ENCODE results near the gene CFAP69.
"Not testable (repeated sequence)": the region's sequence is repeated elsewhere in the genome, so short reads cannot be mapped to it uniquely, and the experiment has no call there.

The CFAP69 gene

DNA sequence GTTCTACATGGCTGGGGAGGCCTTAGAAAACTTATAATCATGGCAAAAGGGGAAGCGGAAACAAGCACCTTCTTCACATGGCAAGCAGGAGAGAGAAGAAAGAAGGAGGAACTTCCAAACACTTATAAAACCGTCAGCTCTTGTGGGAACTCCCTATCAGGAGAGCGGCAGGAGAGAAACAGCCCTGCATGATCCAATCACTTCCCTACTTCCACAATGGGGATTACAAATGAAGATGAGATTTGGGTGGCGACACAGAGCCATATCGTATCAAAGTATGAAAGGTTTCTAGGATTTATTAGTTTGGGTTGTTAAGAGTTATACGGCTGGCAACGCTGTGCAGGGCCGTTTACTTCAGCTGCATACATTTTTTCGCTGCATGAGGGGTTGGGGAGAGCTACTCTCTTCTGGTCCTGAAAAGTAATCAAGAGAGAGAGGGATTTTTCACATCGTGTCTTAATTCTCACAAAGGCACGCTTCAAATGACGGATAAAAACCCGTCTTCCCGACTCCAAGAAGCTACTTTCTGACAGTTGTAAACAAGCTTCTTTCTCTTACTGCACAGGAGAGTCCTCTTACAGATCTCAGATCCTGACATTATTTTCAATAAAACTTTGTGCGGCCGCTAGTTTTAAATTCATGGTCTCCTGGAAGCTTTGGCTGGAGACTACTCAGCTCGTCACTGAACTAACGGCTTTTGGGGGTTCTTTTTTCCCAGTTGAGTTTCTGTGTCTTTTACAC, 100.8 kb downstream of the CFAP69 start:
- TF ChIP-seq, protein P1, sequence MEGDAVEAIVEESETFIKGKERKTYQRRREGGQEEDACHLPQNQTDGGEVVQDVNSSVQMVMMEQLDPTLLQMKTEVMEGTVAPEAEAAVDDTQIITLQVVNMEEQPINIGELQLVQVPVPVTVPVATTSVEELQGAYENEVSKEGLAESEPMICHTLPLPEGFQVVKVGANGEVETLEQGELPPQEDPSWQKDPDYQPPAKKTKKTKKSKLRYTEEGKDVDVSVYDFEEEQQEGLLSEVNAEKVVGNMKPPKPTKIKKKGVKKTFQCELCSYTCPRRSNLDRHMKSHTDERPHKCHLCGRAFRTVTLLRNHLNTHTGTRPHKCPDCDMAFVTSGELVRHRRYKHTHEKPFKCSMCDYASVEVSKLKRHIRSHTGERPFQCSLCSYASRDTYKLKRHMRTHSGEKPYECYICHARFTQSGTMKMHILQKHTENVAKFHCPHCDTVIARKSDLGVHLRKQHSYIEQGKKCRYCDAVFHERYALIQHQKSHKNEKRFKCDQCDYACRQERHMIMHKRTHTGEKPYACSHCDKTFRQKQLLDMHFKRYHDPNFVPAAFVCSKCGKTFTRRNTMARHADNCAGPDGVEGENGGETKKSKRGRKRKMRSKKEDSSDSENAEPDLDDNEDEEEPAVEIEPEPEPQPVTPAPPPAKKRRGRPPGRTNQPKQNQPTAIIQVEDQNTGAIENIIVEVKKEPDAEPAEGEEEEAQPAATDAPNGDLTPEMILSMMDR (IDR thresholded peaks at IDR 0.05; ENCODE audit: low read depth, low read length, missing control alignments), result no peak
- DNase-seq (ENCODE audit: low read depth), result peak; percentile 5
- peak overlapping the region; percentile 87 for H3K4me3 ChIP-seq (ENCODE audit: low read depth, low read length)
- in situ Hi-C loops (cut with HindIII; ENCODE audit: low sequenced_read_pairs), result loop anchor here (5.0 kb wide), 1 partner anchor 37 kb away; no protein-coding TSS in a partner anchor

DNA sequence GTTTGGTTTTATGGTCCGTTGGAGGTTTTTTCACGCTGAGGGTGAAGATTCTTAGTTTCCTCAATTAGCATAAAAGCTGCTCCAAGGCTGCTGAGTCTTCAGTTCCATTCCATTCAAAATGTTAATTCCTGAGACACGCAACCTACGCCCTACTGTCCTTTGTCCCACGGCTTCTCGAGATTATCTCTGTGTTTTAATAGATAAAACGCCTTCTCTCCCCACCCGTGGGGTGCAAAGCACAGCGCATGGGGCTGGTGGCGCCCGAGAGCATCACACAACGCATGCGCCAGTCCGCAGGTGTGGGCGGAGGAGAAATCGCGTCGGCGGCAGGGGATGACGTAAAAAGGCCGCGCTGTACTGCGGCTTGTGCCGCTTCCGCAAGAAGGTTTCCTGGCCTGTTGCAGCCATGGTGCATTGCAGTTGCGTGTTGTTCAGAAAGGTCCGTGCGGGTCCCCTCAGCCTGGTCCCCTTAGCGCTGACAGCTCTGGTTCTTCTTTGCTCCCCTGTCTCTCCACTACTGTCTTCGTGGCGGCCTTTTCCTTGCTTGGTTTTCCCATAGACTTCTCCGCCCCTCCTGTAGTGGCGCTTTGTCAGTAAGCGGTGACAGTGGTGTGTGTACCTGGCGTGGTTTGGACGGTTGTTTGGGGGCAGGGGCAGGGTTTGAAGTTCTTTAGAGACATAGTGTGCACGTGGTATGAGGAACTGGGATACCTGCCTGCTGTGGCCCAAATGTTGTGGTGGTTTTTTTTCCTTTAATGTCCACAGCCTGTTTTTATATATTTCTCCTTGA, 101.6 kb downstream of the CFAP69 start, which contains the start of gene GTPBP10:
Gene GTPBP10, plus strand, starts transcription at position 381 of the 790 bp plus-strand sequence. Its CDS starts 26 bp downstream, at position 407.
- DNase-seq (ENCODE audit: low read depth), result peak; percentile 89
- TF ChIP-seq, protein P1 (IDR thresholded peaks at IDR 0.05; ENCODE audit: low read depth, low read length, missing control alignments), result peak; percentile 85
- H3K4me3 ChIP-seq (ENCODE audit: low read depth, low read length), result peak within 1 kb of the TSS; percentile 87
- in situ Hi-C loops (cut with HindIII; ENCODE audit: low sequenced_read_pairs), result loop anchor here (5.0 kb wide), 1 partner anchor 36 kb away; no protein-coding TSS in a partner anchor

DNA sequence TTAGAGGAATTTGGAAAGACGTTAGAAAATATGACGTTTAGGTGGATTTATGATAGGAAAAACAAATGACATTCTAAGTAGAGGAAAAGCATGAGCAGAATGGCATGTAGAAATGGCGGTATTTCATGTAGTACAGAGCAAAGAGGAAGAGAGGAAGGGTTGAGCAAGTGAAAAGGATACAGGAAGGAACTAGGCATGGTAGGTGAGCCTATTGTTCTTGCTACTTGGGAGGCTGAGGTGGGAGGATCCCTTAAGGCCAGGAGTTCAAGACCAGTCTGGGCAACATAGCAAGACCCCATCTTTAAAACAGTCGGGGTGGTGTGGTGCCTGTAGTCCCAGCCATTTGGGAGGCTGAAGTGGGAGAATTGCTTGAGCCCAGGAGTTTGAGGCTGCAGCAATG, 102.8 kb downstream of the CFAP69 start:
- no peak overlapping the region for H3K4me3 ChIP-seq (ENCODE audit: low read depth, low read length)
- TF ChIP-seq, protein P1 (IDR thresholded peaks at IDR 0.05; ENCODE audit: low read depth, low read length, missing control alignments), result no peak
- in situ Hi-C loops (cut with HindIII; ENCODE audit: low sequenced_read_pairs), result loop anchor here (5.0 kb wide), 1 partner anchor 35 kb away; no protein-coding TSS in a partner anchor
- DNase-seq (ENCODE audit: low read depth), result no peak

DNA sequence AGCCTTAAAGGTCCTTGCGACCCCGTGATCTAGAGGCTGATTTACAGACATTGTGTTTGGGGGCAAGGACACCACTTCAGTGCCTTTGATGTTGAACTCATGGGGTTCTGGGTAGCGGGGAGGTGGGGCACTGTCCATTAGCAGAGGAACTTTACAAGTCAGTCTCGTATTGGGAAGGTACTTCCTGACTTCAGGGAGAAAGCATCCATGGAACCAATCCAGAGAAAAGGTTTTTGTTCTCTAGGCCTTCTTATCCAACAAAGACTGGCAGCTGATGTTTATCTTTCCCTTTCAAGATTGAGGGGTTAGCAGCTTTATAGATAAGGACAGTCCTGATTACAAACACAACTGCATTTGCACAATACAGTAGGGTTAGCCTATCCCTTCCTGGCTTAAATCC, 104.3 kb downstream of the CFAP69 start:
- in situ Hi-C loops (cut with HindIII; ENCODE audit: low sequenced_read_pairs), result loop anchor here (5.0 kb wide), 1 partner anchor 33 kb away; no protein-coding TSS in a partner anchor

DNA sequence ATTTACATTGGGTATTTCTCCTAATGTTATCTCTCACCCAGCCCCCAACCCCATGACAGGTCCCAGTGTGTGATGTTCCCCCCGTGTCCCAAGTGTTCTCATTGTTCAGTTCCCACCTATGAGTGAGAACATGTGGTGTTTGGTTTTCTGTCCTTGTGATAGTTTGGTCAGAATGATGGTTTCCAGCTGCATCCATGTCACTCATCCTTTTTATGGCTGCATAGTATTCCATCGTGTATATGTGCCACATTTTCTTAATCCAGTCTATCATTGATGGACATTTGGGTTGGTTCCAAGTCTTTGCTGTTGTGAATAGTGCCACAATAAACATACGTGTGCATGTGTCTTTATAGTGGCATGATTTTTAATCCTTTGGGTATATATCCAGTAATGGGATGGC, 105.1 kb downstream of the CFAP69 start:
- H3K4me3 ChIP-seq (ENCODE audit: low read depth, low read length); DNase-seq (ENCODE audit: low read depth); in situ Hi-C loops (cut with HindIII; ENCODE audit: low sequenced_read_pairs): not testable (repeated sequence)

More for the DNA sequence above, 104.3 kb downstream of the CFAP69 start:
- no peak overlapping the region for H3K4me3 ChIP-seq (ENCODE audit: low read depth, low read length)
- TF ChIP-seq, protein P1 (IDR thresholded peaks at IDR 0.05; ENCODE audit: low read depth, low read length, missing control alignments), result no peak
- no peak for DNase-seq (ENCODE audit: low read depth)

DNA sequence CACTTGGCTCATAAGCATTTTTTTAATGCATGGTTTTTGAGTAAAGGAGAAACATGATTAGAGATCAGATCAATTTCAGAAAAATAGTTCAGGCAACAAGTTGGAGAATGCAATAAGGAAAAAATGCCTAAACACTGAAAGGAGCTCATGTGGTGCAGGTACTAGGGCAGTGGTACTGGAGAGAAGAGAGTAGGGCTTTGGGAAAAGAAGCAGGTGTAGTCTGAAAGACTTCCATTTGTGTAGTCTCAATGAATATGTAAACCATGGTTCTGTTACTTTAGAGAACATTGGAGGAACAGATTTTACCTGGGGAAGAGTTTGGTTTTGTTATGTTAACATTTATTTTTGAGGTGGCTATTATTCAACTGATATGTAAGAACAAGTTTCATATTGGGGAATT, 107.0 kb downstream of the CFAP69 start:
- in situ Hi-C loops (cut with HindIII; ENCODE audit: low sequenced_read_pairs), result no loop called here
- H3K4me3 ChIP-seq (ENCODE audit: low read depth, low read length), result no peak overlapping the region
- no peak for DNase-seq (ENCODE audit: low read depth)
- TF ChIP-seq, protein P1 (IDR thresholded peaks at IDR 0.05; ENCODE audit: low read depth, low read length, missing control alignments), result no peak
